ENCODE measurements around the gene RCOR2.

The RCOR2 gene

DNA sequence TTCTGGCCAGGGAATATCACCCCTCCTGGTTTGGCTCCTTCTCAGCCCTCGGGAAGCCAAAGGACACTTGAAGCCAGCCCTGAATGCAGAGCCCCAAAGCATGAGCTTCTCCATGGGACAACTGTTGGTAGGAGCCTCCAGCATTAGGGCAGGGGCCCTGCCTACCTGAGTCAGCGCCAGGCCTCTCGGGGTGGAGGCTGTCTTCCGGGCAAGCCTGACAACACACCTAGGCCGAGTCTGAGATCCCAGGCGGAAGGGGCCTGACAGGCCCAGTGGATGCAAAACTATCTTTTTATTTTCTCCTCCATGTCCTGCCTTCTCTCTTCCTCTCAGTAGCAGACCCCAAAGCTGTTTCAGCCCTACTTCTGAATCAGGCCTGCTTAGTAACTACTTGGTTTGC is 27.6 kb downstream of the RCOR2 start:
- Histone ChIP-seq H3K4me1 (ENCODE audit: control insufficient read depth, insufficient read depth, low read length) (peaks cover 32% of the 10 kb centered on the region), H3K4me3 (ENCODE audit: low read length in 2 of 2) (no peak overlapping the region), H3K27me3 (ENCODE audit: control insufficient read depth in 1 of 2, insufficient read depth in 2 of 2, low read length in 2 of 2) (no peaks in the 10 kb centered on the region), H3K9me3 (ENCODE audit: control insufficient read depth in 2 of 2, low read length in 2 of 2) (no peaks in the 10 kb centered on the region), H3K27ac (ENCODE audit: low read length) (no peak overlapping the region), H3K36me3 (ENCODE audit: control insufficient read depth in 2 of 2, insufficient read depth in 2 of 2, low read length in 2 of 2) (peaks cover 0 to 2% of the 10 kb centered on the region in 2 donors), H3K9ac (ENCODE audit: low read length in 2 of 2) (peak overlapping the region in 1 of 2 donors; percentile 60)

DNA sequence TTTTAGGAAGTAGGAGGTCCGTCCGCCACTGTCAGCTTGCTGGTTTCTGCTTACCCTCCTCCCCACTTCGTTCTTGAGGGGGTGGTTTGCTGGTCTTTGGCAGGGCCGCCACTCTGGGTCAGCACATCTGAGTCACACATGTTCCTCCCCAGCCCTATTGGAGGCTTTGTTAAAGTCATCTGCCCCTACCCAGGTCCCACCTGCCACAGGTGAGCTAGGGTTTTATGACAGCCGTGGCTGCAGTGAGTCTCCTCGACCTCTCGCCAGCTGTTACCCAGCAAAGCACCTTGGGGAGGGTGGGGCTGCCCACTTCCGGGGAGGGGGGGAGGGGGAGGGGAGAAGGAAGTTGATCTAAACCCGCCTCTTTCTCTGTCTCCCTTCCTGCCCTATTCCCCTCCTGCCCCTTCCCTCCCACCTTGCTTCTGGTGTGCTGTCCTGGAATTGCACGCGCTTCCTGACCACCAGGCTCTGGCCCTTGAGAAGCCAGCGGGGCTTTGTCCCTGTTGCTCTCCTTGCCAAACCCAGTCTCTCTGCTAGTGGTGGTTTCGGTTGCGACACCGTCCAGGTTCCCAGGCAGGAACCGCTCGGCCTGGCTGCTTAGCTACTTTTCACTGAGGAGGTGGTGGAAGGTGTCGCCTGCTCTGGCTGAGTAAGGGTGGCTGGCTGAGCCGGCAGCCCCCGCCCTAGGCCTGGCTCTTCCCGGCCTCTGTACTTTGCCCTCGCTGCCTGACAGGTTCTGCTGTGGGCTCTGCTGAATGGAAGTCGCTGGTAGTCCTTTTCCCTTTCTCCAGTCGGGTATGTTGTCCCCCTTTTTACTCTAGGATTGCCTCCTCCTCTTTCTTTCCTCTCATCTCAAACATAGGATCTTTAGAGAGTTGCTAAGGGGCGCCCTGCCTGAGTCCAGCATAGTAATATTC is 28.5 kb downstream of the RCOR2 start:
- peak overlapping the region in 1 of 2 donors; percentile 60 for H3K9ac ChIP-seq (ENCODE audit: low read length in 2 of 2)
- peaks cover 0 to 2% of the 10 kb centered on the region in 2 donors for H3K36me3 ChIP-seq (ENCODE audit: control insufficient read depth in 2 of 2, insufficient read depth in 2 of 2, low read length in 2 of 2)
- peaks cover 34% of the 10 kb centered on the region for H3K4me1 ChIP-seq (ENCODE audit: control insufficient read depth, insufficient read depth, low read length)
- no peaks in the 10 kb centered on the region for H3K27me3 ChIP-seq (ENCODE audit: control insufficient read depth in 1 of 2, insufficient read depth in 2 of 2, low read length in 2 of 2)
- H3K27ac ChIP-seq (ENCODE audit: low read length): no peak overlapping the region
- H3K4me3 ChIP-seq (ENCODE audit: low read length in 2 of 2): peak overlapping the region in 1 of 2 donors; percentile 60
- H3K9me3 ChIP-seq (ENCODE audit: control insufficient read depth in 2 of 2, low read length in 2 of 2): no peaks in the 10 kb centered on the region

DNA sequence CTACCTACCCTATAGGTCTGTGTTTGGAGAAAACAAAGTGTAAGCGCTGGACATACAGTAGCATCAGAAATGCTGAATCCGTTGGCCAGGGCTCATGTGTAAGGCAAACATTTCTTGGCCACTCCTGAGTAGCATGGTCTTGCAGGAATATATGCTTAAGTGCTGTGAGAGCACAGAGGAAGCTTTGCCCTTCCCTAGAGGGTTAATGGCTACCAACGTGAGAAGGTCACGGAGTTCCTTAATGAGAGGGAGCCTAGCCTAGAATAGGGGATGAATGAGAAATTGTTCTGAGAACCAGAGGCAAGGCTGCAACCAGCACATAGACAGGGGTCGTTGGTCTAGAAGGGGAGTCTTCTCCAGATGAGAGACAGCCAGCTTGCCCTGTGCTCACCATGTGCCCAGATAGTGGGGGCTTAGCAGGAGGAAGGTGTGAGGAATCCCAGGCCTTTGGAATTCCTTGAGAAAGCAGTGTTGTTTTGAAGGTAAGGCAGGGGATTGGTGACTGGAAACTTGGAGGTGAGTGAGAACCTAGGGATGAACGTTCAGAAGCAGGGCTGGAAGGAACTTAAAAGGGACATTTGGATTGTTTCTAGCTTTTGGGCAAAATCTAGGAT is 29.5 kb downstream of the RCOR2 start:
- Histone ChIP-seq H3K36me3 (ENCODE audit: control insufficient read depth in 2 of 2, insufficient read depth in 2 of 2, low read length in 2 of 2) (peaks cover 0 to 2% of the 10 kb centered on the region in 2 donors), H3K27me3 (ENCODE audit: control insufficient read depth in 1 of 2, insufficient read depth in 2 of 2, low read length in 2 of 2) (no peaks in the 10 kb centered on the region), H3K27ac (ENCODE audit: low read length) (no peak overlapping the region), H3K9me3 (ENCODE audit: control insufficient read depth in 2 of 2, low read length in 2 of 2) (no peaks in the 10 kb centered on the region), H3K4me3 (ENCODE audit: low read length in 2 of 2) (no peak overlapping the region), H3K9ac (ENCODE audit: low read length in 2 of 2) (no peak overlapping the region), H3K4me1 (ENCODE audit: control insufficient read depth, insufficient read depth, low read length) (peaks cover 34% of the 10 kb centered on the region)

DNA sequence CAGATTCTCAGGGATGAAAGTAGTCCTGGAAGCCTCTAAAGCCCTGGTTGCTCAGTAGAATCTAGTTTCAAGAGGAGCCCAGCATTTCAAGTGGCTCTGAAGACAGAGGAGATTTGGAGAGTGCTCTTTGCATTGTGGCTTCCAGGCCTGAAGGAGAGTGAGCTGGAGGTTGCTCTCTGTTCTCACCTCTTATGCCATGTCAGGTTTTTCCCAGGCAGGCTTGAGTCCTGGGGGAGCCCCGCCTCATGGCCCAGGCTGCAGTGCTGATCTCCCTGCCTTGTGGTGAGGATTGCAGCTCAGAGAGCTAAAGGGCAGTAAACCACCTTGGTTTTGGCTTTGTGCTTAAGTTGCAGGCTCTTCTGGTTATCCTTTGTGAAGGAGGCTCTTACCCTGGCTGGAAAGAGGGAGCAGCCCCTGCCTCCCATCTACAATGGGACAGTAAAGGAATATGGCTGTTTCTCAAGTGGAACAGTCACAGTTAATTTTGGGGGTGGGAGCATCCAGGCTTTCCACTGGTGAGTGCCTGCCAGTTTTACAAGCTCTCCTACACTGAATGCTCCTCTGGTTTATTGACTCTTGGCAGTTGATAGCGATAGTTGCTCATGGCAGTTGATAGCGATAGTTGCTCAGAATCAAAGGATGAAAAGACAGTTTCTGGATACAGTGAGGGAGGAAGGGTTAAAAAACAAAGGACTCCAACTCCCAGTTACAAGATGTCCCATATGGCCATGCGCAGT is 32.6 kb downstream of the RCOR2 start:
- Histone ChIP-seq H3K27ac (ENCODE audit: low read length) (no peak overlapping the region), H3K4me1 (ENCODE audit: control insufficient read depth, insufficient read depth, low read length) (peaks cover 32% of the 10 kb centered on the region), H3K9ac (ENCODE audit: low read length in 2 of 2) (peak overlapping the region in 1 of 2 donors; percentile 47), H3K4me3 (ENCODE audit: low read length in 2 of 2) (no peak overlapping the region), H3K9me3 (ENCODE audit: control insufficient read depth in 2 of 2, low read length in 2 of 2) (no peaks in the 10 kb centered on the region), H3K36me3 (ENCODE audit: control insufficient read depth in 2 of 2, insufficient read depth in 2 of 2, low read length in 2 of 2) (no peaks in the 10 kb centered on the region), H3K27me3 (ENCODE audit: control insufficient read depth in 1 of 2, insufficient read depth in 2 of 2, low read length in 2 of 2) (no peaks in the 10 kb centered on the region)

DNA sequence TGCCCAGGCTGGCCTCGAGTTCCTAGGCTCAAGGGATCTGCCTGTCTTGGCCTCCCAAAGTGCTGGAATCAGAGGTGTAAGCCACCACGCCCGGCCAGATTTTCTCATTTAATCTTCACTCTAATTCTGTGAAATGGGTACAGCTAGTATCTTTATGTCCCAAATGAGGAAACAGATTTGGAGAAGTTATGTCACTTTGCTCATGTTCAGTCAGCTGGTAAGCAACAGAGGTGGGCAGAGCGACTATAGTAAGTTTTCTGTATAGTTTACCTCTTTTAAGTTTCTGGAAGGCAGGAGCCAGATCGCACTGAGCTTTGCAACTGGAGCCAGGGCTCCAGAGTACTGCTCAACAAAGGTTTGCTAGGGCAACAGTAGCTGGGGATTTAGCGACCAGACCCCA is 33.2 kb downstream of the RCOR2 start:
- Histone ChIP-seq H3K27ac (ENCODE audit: low read length) (no peak overlapping the region), H3K4me1 (ENCODE audit: control insufficient read depth, insufficient read depth, low read length) (peaks cover 26% of the 10 kb centered on the region), H3K9ac (ENCODE audit: low read length in 2 of 2) (peak overlapping the region in 1 of 2 donors; percentile 47), H3K36me3 (ENCODE audit: control insufficient read depth in 2 of 2, insufficient read depth in 2 of 2, low read length in 2 of 2) (no peaks in the 10 kb centered on the region), H3K27me3 (ENCODE audit: control insufficient read depth in 1 of 2, insufficient read depth in 2 of 2, low read length in 2 of 2) (no peaks in the 10 kb centered on the region), H3K4me3 (ENCODE audit: low read length in 2 of 2) (no peak overlapping the region), H3K9me3 (ENCODE audit: control insufficient read depth in 2 of 2, low read length in 2 of 2) (no peaks in the 10 kb centered on the region)

DNA sequence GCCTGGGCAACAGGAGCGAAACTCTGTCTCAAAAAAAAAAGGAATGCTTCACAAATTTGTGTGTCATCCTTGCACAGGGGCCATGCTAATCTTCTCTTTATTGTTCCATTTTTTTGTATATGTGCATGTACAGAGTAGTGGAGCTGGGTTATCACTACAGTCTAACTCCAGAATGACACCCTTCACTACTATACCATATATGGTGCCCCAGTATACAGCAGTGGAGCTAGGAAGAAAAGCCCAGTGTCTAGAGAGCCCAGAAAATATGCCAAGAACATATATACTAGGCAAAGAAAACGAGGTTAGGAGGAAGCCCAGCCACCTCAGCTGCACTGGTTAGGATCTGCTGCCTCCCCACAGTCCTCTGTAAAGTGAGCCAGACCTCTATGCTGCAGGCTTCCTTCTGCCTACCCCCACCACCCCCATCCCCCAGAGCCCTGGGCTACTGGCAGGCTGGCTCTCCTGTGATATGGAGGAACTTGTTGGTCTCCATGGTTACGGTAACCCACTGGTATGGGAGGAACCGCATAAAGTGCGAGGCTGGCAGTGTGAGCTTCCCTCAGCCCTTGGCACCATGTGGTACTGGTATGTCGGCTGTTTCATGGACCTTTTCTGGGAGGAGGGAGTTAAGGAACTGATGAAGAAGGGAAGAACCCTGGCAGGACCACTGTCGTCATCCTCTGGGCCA is 34.3 kb downstream of the RCOR2 start:
- H3K27ac ChIP-seq (ENCODE audit: low read length): no peak overlapping the region
- no peak overlapping the region for H3K4me3 ChIP-seq (ENCODE audit: low read length in 2 of 2)
- H3K9me3 ChIP-seq (ENCODE audit: control insufficient read depth in 2 of 2, low read length in 2 of 2): no peaks in the 10 kb centered on the region
- H3K9ac ChIP-seq (ENCODE audit: low read length in 2 of 2): no peak overlapping the region
- H3K36me3 ChIP-seq (ENCODE audit: control insufficient read depth in 2 of 2, insufficient read depth in 2 of 2, low read length in 2 of 2): no peaks in the 10 kb centered on the region
- H3K27me3 ChIP-seq (ENCODE audit: control insufficient read depth in 1 of 2, insufficient read depth in 2 of 2, low read length in 2 of 2): no peaks in the 10 kb centered on the region
- peaks cover 16% of the 10 kb centered on the region for H3K4me1 ChIP-seq (ENCODE audit: control insufficient read depth, insufficient read depth, low read length)

DNA sequence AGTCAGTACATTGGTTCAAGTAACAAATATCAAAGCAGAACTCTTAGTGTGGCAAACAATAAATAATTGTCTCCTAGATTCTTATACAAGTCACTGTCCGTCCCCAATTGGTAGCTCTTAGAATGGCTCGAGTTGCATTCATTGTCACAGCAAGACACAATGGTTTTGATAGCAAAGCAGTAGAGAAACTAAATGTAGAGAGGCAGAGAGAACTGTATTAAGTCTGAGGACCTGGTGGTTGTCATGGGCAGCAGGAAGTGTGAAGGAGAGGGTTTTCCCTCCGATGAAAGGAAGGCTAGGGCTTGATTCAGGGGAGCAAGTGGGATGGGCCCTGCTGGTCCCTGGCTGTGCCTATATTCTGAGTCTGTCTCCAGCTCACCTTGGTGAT is 36.6 kb downstream of the RCOR2 start:
- H3K36me3 ChIP-seq (ENCODE audit: control insufficient read depth in 2 of 2, insufficient read depth in 2 of 2, low read length in 2 of 2): peaks cover 0 to 3% of the 10 kb centered on the region in 2 donors
- H3K27ac ChIP-seq (ENCODE audit: low read length): no peak overlapping the region
- H3K4me1 ChIP-seq (ENCODE audit: control insufficient read depth, insufficient read depth, low read length): peaks cover 6% of the 10 kb centered on the region
- no peaks in the 10 kb centered on the region for H3K27me3 ChIP-seq (ENCODE audit: control insufficient read depth in 1 of 2, insufficient read depth in 2 of 2, low read length in 2 of 2)
- no peak overlapping the region for H3K9ac ChIP-seq (ENCODE audit: low read length in 2 of 2)
- H3K9me3 ChIP-seq (ENCODE audit: control insufficient read depth in 2 of 2, low read length in 2 of 2): no peaks in the 10 kb centered on the region
- H3K4me3 ChIP-seq (ENCODE audit: low read length in 2 of 2): no peak overlapping the region

DNA sequence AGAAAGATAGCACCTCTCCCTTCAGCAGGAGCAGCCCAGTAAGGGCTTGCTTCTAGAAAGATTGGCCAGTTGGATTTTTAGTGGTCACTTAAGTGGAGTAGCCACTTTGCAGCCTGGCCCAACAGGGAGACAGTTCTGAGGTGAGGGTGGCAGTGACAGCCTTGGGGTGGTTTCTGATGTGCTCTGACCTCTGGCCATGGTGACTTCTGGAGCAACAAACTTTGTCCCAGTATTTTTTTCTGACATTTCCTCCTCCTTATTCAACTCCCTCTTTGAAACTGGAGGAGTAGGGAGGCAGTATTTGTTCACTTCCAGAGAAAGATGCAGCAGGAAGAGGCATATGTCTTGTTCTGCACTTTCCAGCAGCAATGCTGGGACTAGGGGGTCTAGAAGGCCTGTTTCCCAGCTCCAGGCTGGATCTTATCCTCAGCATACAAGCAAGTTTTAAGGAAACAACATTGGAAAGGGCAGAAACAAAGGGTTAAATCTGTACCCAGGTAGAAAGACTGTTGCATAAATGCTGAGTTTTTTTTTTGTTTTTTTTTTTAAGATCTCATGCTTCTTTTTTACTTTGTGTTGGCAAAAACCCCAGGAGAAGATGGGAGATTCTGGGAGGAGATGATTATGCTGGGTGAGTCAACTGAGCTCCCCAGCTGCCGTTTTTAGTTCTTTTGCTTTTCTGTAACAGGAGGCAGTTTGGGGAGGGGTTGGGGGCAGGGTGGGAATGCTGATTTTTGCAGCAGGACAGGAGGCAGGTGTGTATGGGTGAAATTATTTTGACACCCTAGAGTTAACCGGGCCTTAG is 37.2 kb downstream of the RCOR2 start:
- H3K27me3 ChIP-seq (ENCODE audit: control insufficient read depth in 1 of 2, insufficient read depth in 2 of 2, low read length in 2 of 2): no peaks in the 10 kb centered on the region
- H3K9me3 ChIP-seq (ENCODE audit: control insufficient read depth in 2 of 2, low read length in 2 of 2): no peaks in the 10 kb centered on the region
- no peak overlapping the region for H3K27ac ChIP-seq (ENCODE audit: low read length)
- no peak overlapping the region for H3K9ac ChIP-seq (ENCODE audit: low read length in 2 of 2)
- H3K4me1 ChIP-seq (ENCODE audit: control insufficient read depth, insufficient read depth, low read length): peaks cover 7% of the 10 kb centered on the region
- no peak overlapping the region for H3K4me3 ChIP-seq (ENCODE audit: low read length in 2 of 2)
- H3K36me3 ChIP-seq (ENCODE audit: control insufficient read depth in 2 of 2, insufficient read depth in 2 of 2, low read length in 2 of 2): peaks cover 0 to 3% of the 10 kb centered on the region in 2 donors

DNA sequence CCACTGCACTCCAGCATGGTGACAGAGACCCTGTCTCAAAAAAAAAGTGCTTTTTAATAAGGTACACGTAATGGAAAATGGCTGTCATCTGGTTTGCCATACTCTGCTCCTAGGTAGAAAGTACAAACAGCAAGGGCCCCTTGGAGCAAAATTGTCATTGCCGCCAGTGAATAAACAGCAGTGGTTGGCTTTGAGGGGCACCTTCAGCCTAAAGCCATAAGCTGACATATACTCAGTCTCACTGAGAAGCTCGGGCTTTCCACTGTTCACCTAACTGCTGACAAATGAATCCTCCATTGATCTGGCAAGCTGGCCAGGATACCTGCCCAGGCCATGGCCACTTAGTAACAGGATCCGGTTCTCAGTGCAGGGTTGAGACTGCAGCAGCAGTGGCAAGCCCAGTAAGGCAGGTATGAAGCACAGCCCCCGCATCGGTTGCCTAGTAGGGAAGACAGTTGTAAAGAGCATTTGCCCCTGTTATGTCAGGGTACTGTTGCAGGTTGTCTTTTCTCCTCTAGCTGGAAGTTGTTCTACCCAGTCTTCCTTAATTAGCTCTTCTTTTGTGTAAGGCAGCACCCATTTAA is 39.2 kb downstream of the RCOR2 start:
- Histone ChIP-seq H3K9ac (ENCODE audit: low read length in 2 of 2) (no peak overlapping the region), H3K27ac (ENCODE audit: low read length) (no peak overlapping the region)

More for the DNA sequence above, 39.2 kb downstream of the RCOR2 start:
- Histone ChIP-seq H3K4me3 (ENCODE audit: low read length in 2 of 2) (no peak overlapping the region), H3K4me1 (ENCODE audit: control insufficient read depth, insufficient read depth, low read length) (peaks cover 23% of the 10 kb centered on the region), H3K9me3 (ENCODE audit: control insufficient read depth in 2 of 2, low read length in 2 of 2) (no peaks in the 10 kb centered on the region), H3K27me3 (ENCODE audit: control insufficient read depth in 1 of 2, insufficient read depth in 2 of 2, low read length in 2 of 2) (no peaks in the 10 kb centered on the region), H3K36me3 (ENCODE audit: control insufficient read depth in 2 of 2, insufficient read depth in 2 of 2, low read length in 2 of 2) (peaks cover 0 to 6% of the 10 kb centered on the region in 2 donors)

All from stomach smooth muscle (tissue), 2 donors.